Measurements from ENCODE around the gene IFNGR1.

DNA sequence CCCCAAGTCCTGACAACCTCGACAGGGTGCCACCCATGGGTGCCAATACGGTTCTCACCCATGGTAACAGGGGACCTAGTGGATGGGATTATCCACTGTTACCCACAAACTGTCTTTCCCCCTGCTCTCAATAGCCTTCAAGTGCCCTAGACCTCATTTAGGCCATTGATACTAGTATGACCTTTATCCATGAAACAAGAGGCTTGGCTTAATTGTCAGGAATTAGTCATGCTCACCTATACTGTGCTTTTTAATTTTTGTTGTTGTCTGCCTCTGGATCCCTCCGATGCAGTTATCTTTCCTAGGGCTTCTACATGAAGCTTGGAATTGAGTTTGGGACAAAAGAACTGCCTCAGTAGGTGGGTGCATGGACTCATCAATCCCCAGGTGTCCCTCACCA is 33.9 kb downstream of the IFNGR1 start:
- TF ChIP-seq, protein P1, sequence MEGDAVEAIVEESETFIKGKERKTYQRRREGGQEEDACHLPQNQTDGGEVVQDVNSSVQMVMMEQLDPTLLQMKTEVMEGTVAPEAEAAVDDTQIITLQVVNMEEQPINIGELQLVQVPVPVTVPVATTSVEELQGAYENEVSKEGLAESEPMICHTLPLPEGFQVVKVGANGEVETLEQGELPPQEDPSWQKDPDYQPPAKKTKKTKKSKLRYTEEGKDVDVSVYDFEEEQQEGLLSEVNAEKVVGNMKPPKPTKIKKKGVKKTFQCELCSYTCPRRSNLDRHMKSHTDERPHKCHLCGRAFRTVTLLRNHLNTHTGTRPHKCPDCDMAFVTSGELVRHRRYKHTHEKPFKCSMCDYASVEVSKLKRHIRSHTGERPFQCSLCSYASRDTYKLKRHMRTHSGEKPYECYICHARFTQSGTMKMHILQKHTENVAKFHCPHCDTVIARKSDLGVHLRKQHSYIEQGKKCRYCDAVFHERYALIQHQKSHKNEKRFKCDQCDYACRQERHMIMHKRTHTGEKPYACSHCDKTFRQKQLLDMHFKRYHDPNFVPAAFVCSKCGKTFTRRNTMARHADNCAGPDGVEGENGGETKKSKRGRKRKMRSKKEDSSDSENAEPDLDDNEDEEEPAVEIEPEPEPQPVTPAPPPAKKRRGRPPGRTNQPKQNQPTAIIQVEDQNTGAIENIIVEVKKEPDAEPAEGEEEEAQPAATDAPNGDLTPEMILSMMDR (IDR thresholded peaks at IDR 0.05; ENCODE audit: low read length): no peak
- no peak for TF ChIP-seq EZH2 (optimal IDR thresholded peaks at IDR 0.05; ENCODE audit: low read depth, low read length)
- TF ChIP-seq EZH2phosphoT487 (IDR thresholded peaks at IDR 0.05; ENCODE audit: low read length): no peak
